ENCODE results near the gene VAC14.

VAC14 gene

GRCh38 chr16:70661534-70661917, 139.4 kb downstream of the VAC14 start:
- Histone ChIP-seq H3K36me3 (peaks cover 37% of the 10 kb centered on the region), H3K4me3 (ENCODE audit: low read depth, low read length) (no peak overlapping the region), H3K9me3 (ENCODE audit: severe bottlenecking) (no peaks in the 10 kb centered on the region), H3K27ac (no peak overlapping the region), H3K27me3 (ENCODE audit: insufficient read depth, low read depth, severe bottlenecking) (no peaks in the 10 kb centered on the region)
- TF ChIP-seq CTCF (IDR thresholded peaks at IDR 0.05; ENCODE audit: low read depth, low read length), result no peak
- no peak for DNase-seq

GRCh38 chr16:70660672-70661350, 140.1 kb downstream of the VAC14 start:
- TF ChIP-seq CTCF (IDR thresholded peaks at IDR 0.05; ENCODE audit: low read depth, low read length), result no peak

GRCh38 chr16:70659953-70660671, 140.8 kb downstream of the VAC14 start:
- Histone ChIP-seq H3K9me3 (ENCODE audit: severe bottlenecking) (no peaks in the 10 kb centered on the region), H3K36me3 (peaks cover 23% of the 10 kb centered on the region), H3K27me3 (ENCODE audit: insufficient read depth, low read depth, severe bottlenecking) (no peaks in the 10 kb centered on the region), H3K27ac (no peak overlapping the region), H3K4me3 (ENCODE audit: low read depth, low read length) (no peak overlapping the region)
- DNase-seq, result no peak
- TF ChIP-seq CTCF (IDR thresholded peaks at IDR 0.05; ENCODE audit: low read depth, low read length), result no peak

More at GRCh38 chr16:70660672-70661350, 140.1 kb downstream of the VAC14 start:
- Histone ChIP-seq H3K36me3 (peaks cover 30% of the 10 kb centered on the region), H3K4me3 (ENCODE audit: low read depth, low read length) (no peak overlapping the region), H3K27ac (no peak overlapping the region), H3K27me3 (ENCODE audit: insufficient read depth, low read depth, severe bottlenecking) (no peaks in the 10 kb centered on the region), H3K9me3 (ENCODE audit: severe bottlenecking) (no peaks in the 10 kb centered on the region)
- no peak for DNase-seq

GRCh38 chr16:70659546-70659945, 141.4 kb downstream of the VAC14 start:
- H3K27me3 ChIP-seq (ENCODE audit: insufficient read depth, low read depth, severe bottlenecking), result no peaks in the 10 kb centered on the region
- H3K36me3 ChIP-seq, result peaks cover 17% of the 10 kb centered on the region
- no peak overlapping the region for H3K4me3 ChIP-seq (ENCODE audit: low read depth, low read length)
- H3K9me3 ChIP-seq (ENCODE audit: severe bottlenecking), result no peaks in the 10 kb centered on the region
- TF ChIP-seq CTCF (IDR thresholded peaks at IDR 0.05; ENCODE audit: low read depth, low read length), result no peak
- H3K27ac ChIP-seq, result no peak overlapping the region
- no peak for DNase-seq

- TF ChIP-seq CTCF (IDR thresholded peaks at IDR 0.05; ENCODE audit: low read depth, low read length), result no peak
- Histone ChIP-seq H3K27me3 (ENCODE audit: insufficient read depth, low read depth, severe bottlenecking) (no peaks in the 10 kb centered on the region), H3K4me3 (ENCODE audit: low read depth, low read length) (no peak overlapping the region), H3K36me3 (peaks cover 11% of the 10 kb centered on the region), H3K27ac (no peak overlapping the region), H3K9me3 (ENCODE audit: severe bottlenecking) (no peaks in the 10 kb centered on the region)
- no peak for DNase-seq
These were observed 142.0 kb downstream of the VAC14 start for GRCh38 chr16:70658921-70659320.
